SK-N-DZ (cell line): ENCODE results near the gene SLAMF8. TPM values are rescaled to one million over a fixed set of nuclear protein-coding genes. Genes with fewer than 3 reads are reported as not detected.

Experiments used
- DNase-seq: peaks from one replicate; pipeline ENCODE4 v3.0.0-alpha.2; 2015; ENCODE audit warnings: low spot score
- polyA plus RNA-seq, 2 experiments: library from polyadenylated mRNA; depleted of rRNA; stranded (reverse); fragments of >200 nt; gene quantifications; 2 replicates each; pipeline ENCODE4 v1.2.3, GENCODE V29; 2014

The SLAMF8 gene
- polyA plus RNA-seq (2014; cell fraction: cytosol; rRNA removed), result not detected in 2 replicates
- polyA plus RNA-seq (2014; cell fraction: nucleus; rRNA removed), result not detected in 2 replicates

DNA sequence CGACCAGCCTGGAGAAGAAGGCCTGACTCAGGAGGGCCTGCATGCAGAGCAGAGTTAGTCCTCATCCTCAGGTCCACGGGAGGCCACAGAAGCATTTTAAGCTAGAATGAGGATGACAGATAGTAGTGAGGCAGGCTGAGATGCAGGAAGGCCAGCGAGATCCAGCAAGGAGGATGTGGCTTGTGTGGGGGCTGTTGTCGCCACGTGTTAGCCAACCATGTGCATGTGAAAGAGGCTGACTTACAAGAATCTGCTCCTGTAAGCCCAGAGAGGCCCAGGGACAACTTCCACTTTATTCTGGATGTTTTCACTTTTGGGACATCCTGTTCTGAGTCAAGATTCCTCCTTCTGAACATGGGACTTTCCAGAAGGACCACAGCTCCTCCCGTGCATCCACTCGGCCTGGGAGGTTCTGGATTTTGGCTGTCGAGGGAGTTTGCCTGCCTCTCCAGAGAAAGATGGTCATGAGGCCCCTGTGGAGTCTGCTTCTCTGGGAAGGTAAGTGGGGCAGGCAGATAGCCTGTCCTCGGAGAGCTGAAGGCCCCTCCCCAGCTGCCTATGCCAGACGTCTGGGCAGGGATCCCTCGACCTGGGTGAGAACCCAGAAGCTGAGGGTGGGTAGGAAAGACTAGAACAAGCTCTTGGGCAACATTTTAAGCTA is at the start of gene SLAMF8:
Gene SLAMF8, plus strand, starts transcription at position 433 of the 661 bp plus-strand sequence. Its CDS starts 26 bp downstream, at position 459.
- no peak for DNase-seq

DNA sequence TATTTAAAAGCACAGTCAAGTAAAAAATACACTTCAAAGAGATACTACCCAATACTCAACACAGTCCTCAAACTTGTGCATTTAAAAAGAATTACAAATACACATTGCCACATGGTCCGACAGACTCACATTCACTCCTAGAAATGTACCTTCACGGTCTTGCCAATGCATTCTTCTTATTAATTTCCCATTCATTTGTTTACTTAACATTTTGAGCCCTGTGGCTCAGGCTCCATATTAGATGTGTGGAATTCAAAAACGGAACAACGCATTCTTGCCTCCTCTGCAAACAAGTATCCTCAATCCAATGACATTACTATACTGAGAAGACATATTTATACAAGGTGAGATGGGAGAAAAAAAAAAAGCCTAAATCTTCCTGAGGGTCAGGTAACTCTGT is 48.4 kb upstream of the SLAMF8 start:
- DNase-seq, result no peak

DNA sequence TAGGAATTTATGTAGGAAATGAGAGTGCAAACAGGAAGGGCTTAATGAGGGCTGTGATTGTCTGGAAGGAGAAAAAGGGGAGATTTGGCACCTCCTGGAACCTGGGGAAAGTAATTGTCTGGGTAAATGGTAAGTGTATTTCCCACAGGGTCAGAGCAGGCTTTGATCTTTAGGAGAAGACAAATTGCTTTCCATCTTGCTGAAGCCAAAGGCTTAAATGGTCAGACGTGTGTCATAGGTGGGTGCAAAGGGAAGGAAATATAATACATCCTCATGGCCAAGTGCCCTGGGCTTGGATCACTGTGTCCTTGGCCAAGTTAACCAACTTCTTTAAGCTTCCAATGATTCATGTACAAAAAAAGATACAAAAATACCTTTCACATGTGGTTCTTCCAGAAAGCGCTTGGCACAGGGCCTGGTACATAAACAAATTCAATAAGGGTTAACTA is 47.2 kb upstream of the SLAMF8 start:
- DNase-seq, result no peak

DNA sequence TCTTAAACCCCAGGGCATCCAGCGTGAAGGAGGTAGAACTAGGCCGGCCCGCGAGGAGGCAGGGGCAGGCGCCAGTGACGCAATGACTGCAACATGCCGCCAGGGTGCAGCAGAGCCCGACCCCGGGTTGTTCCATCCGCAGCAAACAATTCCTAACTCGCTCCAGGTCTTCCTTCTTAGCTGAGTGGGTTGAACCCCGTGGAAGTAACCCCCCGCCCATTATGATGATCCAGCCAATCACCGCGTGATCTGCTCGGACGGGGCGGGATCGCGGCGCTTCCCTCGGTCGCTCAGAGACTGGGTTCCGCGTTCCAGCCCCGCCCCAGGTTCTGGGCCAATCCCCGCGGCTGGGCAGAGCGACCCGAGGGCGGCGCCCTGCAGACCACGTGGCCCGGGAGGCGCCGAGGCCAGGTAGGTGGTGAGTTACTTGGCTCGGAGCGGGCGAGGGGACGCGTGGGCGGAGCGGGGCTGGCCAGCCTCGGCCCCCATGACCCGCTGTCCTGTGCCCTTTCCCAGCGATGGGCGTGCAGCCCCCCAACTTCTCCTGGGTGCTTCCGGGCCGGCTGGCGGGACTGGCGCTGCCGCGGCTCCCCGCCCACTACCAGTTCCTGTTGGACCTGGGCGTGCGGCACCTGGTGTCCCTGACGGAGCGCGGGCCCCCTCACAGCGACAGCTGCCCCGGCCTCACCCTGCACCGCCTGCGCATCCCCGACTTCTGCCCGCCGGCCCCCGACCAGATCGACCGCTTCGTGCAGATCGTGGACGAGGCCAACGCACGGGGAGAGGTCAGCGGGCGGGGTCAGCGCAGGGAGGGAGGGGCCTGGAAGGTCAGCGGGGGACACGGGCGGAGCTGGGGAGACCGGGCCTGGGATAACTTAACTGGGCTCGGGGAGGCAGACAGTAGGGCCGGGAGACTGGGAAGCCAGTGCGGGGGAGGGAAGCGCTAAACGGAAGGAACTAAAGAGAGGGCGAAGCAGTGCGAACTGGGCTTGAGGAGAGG is 45.8 kb upstream of the SLAMF8 start, which contains the start of gene DUSP23:
Gene DUSP23, plus strand, starts transcription at position 380 of the 1,000 bp plus-strand sequence. Its CDS starts 139 bp downstream, at position 519.
- peak; percentile 49 for DNase-seq

DNA sequence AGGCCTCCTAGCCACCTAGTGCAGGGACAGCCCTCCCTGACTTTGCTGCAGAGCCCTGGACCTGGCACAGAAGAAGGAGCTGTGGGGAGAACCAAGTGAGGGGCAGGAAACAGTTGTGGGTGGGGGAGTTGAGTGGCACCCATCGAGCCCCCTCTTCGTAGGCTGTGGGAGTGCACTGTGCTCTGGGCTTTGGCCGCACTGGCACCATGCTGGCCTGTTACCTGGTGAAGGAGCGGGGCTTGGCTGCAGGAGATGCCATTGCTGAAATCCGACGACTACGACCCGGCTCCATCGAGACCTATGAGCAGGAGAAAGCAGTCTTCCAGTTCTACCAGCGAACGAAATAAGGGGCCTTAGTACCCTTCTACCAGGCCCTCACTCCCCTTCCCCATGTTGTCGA is 44.7 kb upstream of the SLAMF8 start:
- DNase-seq, result no peak

DNA sequence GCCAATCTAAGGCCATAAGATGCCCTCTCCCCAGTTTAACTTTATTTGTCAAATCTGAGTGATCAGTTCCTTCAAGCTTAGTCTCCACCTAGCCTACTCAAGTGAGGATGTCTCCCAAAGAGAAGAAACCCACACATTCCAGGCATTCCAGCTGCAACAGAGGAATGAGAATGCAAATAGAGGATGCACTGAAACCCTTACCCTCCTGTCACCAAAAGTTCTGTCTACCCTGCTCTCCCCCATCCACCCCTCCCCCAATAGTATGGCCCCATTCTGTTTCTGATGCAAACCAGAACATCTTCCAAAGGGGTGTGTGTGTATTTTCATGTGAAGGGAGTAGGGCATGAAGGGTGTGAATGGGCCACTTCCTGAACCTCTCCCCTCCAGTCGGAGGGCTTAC is 42.9 kb upstream of the SLAMF8 start:
- no peak for DNase-seq

DNA sequence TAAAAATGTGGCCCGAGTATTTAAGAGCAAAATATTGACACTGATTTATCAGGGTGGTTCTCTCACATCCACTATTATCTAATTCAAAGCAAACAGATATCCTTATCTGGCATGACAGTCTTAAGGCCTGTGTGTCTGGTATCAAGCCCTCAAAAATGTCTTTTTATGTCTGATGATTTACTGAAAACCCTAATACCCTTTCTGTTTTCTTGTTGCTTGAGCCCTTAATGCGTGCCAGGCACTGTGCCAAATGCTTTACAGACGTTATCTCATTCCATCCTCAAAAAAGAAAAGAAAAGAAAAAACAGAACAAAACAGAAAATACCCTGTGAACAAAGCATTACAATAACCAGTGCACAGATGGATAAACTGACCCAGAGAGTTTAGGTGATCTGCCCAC is 40.2 kb upstream of the SLAMF8 start:
- DNase-seq, result peak; percentile 38

DNA sequence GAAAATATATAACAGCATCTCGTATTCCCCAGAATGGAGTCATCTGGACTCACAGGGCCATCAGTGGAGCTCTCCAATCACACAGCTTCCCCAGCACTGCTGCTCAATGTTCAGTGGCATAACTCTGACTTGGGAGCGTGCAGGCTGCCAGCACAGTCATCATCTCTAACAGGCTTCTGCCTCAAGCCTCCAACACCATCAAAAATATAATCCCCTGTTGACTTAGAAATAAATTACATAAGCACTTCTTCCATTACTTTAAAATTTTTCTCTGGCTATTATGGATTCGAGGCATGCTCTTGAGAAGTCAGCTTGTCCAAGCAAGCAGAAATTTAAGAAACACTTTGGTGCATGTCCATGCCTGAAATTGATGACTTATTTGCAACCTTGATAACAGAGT is 39.7 kb upstream of the SLAMF8 start:
- DNase-seq, result no peak

DNA sequence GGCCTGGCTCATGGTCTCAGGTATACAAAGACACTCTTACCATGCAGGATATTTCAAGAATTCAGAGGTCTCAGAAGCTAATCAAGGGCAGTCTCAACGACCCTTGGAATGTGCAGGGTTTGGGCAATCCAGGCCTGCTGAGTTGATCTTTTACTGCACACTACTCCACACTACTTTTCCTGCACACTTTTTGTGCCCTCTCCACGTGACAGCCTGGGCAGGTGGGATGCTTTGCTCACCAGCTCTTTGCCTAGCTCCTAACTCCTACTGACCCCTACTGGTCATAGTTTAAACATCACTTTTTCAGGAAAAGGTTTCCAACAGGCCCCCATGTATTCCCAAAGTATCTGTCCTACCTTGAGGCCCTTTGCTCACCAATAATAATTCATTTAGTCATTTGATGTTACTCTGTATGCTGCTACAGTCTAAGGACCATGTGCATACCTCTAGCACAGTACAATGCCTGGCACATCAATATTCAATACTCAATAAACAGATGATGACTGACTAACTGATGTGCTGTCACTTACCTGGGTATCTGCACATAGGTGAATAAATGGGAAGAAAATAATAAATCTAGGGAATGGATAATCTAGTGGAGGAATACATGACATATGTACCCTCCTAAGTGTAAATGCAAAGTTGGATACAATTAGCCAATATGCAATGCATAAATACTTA is 36.3 kb upstream of the SLAMF8 start:
- DNase-seq, result peak; percentile 17

DNA sequence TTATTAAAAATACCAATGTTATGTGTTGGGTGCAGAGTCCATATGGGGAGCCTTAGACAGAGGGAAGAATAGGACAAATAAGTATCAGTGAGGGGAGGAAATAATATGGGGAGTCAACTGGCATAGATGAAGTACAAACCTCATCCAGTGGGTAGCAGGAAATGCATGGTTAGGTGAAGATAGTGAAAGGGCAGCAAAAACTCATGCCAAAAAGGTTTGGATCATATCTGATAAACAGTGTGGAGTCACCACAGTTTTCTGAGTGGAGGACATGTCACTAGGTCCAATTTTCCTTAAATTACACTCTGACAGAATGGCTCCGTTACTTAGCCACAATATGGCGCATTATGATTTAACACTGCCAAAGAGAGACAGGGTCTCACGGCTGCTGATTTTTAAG is 35.6 kb upstream of the SLAMF8 start:
- DNase-seq, result no peak

DNA sequence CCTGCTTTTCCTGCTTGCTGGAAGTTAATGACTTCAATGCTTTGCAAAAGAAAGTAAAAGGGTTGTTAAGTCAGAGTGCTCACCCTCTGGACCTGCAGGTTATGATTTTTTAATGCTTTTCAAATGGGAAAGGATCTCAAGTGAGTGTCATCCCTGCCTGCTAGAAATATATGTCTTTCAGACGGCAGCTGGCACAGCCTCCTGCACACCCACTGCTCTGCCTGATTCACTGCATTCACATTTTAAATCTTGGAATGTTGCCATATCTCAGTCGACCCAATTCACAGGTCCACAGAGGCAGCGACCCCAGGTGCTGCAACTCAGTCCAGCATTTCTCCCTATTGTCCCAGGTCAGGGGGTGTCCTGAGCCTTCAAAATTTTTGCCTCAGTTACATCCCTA is 35.2 kb upstream of the SLAMF8 start:
- DNase-seq, result no peak

DNA sequence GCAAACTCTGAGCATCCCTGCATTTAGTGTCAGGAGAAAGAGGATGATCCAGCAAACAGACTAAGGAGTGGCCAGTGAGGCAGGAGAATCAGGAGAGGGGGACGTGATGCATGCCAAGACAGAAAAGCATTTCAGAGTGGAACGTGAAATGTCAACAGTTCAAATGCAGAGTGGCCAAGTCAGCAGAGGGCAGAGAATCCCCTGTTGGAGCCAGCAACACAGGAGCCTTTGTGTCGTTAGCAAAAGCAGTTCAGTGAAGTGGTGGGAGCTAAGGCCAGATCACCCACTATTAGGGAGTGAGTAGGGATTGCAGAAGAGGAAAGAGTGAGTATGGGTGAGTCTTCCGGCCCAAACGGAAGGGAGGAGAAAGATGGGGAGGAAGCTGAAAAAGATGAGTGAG is 31.1 kb upstream of the SLAMF8 start:
- DNase-seq, result no peak

DNA sequence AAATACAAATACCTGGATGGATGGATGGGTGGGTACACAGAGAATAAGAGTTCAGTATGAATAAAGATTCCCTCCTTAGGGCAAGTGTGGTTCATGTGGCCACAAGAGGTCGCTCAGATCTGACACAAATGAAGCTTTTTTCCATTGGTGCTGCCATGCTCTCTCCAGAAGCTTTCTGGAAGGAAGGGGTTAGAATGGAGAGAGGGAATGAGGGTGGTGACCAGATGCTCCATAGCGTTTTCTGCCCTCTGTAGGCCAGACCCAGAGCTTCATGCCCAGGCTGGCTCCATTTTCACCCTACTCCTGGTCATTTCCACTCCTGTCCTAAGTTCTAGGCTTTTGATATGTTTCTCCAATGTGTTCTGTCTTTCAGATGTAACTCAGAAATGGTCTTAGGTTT is 27.8 kb upstream of the SLAMF8 start:
- peak; percentile 81 for DNase-seq

DNA sequence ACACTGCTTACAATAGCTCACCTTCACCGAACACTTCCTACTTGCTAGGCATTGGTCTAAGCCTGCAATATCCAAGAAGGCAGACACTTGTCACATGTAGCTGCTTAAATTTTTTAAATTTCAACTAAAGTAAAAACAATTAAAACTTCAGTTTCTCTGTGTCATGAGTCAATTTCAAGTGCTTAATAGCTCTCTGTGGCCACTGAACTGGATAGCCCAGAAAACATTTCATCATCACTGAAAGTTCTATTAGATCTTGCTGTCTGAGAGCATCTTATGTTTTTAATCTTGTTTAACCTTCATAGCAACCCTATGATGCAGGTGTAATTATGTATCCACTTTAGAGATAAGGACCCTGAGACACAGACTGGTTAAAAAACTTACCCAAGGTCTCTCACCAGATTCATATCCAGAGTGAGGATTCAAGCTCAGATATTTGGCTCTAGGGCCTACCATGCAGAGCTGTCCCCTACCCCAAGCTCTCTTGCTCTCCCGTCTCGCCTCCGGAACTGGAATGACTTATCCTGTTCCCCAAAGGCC is 27.2 kb upstream of the SLAMF8 start:
- DNase-seq, result no peak

DNA sequence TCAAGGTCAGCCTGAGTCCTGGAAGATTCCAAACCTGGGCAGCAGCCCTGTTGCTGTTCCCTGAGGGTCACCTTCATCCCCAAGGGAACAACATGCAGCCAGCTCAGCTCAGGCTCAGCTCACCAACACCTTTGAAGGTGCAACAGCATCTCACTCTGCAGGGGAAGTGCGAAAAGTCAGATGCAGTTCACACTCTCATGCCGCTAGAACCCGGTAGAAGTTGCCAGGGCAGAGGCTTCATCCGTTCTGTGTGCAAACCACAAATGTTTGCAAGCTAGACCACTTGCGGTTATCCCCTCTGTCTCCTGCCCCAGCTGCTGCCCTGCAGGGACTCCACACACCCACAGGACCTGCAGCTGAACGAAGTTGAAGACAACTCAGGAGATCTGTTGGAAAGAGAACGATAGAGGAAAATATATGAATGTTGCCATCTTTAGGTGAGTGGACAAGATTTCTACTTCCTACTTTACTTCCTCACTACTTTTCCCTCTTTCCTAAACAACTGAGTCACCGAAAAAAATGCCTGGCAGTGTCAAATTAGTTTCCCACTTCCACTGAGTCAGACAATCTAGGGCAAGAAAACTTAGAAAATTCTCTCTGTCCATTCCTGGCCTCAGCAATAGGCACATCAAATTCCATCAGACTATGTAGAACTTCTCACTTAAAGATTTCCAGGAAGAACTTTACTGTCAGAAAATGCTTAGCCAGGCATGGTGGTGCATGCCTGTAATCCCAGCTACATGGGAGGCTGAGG is 26.3 kb upstream of the SLAMF8 start:
- no peak for DNase-seq

DNA sequence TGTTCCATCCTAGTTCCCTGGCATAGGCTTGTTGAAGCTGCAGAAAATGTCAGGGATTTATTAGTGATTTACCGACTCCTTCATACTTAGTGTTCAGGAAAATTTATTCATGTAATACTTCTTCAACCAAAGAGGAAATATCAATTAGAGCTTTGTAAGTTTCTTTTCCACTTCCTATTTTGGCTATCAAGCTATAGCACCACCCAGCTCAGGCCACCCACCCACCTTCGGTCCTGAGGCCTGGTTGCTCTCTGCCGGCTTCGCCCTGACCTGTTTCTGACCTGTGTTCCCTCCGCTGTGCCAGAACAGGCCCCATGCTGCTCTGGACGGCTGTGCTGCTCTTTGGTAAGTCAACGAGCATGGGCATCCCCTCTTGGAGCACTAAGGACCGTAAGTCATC is 24.6 kb upstream of the SLAMF8 start, which contains the start of gene FCRL6:
Gene FCRL6, plus strand, starts transcription at position 250 of the 400 bp plus-strand sequence. Its CDS starts 65 bp downstream, at position 315.
- DNase-seq, result no peak

DNA sequence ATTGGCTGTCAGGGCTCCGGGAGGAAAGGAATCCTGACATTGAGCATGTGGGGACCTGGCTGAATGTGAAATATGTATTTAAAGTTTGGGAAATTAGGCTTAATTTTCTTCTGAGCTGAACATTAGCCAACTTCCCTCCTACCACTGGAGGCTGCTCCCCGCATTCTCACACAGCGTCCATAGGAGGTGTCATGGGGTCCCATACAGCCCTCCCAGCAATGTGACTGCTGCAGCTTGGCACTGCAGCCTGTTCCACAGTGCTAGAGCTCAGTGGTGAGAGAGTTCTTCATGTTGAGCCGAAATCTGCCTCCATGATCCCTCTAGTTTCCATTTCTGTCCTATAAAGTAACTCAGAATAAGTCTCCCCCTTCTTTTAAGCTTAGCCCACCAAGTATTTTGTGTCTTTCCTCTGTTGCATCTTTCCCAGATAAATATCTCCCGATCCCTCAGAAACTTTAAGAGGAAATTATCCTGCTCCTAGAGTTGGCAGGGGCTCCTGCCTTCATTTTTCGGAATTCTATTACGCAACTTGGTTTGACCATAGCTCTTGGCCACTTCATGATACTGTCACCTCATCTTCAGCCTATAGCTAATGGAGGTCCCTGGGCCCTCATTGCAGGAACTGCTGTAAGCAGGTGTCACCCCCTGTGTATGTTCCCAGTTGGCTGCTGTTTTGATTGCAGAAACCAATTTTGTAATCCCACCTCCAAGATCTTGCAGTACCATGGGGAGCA is 22.6 kb upstream of the SLAMF8 start:
- no peak for DNase-seq

DNA sequence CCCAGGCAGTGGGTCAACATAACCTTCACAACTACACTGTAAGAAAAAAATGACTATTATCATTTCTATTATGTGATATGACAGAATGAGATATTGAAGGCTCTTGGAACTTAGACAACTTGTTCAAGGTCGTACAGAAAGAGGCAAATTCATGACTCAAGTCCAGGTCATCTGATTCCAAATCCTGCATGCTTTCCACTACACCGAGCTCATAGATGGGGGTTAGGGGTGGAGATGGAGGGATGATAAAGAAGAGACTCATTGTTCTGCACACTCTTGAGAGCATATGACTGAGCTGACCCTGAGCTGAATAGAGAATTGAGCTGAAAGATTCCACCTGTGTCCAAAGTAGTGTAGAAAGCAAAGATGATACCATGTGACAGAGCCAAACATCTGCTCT is 21.7 kb upstream of the SLAMF8 start:
- no peak for DNase-seq

DNA sequence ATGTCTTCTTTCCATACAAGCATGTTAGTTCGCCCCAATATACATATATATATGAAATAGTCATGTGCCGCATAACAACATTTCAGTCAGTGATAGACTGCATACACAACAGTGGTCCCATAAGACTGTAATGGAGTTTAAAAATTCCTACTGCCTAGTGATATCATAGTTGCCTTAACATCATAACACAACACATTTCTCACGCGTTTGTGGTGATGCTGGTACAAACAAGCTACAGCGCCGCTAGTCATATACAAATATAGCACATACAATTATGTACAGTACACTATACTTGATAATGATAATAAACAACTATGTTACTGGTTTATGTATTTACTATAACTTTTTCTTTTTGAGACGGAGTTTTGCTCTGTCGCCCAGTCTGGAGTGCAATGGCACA is 10.7 kb upstream of the SLAMF8 start:
- no peak for DNase-seq
